Liver (tissue), 3 donors: ENCODE data around the gene GRK6.

Experiments
- ATF3 ChIP-seq: IDR thresholded peaks from 2 replicates; pipeline ENCODE4 v1.6.1; 2016; ENCODE audit warnings: antibody characterized with exemption
- CTCF ChIP-seq: fragments of 150-350 bp; IDR thresholded peaks from 2 replicates; pipeline ENCODE4 v1.5.1; 2017; ENCODE audit warnings: improper control_type of control experiment, low read depth, low read length; ENCODE audit not compliant: missing input control
- EGR1 ChIP-seq, 2 donors: IDR thresholded peaks; 2 replicates each; pipeline ENCODE4 v1.6.1; 2016 to 2018; ENCODE audit warnings: antibody characterized with exemption in 2 of 2, low read depth in 2 of 2
- FOXA1 ChIP-seq: IDR thresholded peaks from 2 replicates; pipeline ENCODE4 v1.6.1; 2016; ENCODE audit warnings: antibody characterized with exemption
- FOXA2 ChIP-seq: IDR thresholded peaks from 2 replicates; pipeline ENCODE4 v1.6.1; 2016; ENCODE audit warnings: antibody characterized with exemption
- GABPA ChIP-seq, 2 donors: IDR thresholded peaks in 1 of 2; conservative IDR thresholded peaks in 1 of 2; 2 replicates each; pipeline ENCODE4 v1.6.1; 2016; ENCODE audit warnings: antibody characterized with exemption in 2 of 2, mild to moderate bottlenecking in 1 of 2, moderate library complexity in 1 of 2
- HNF4A ChIP-seq, 2 donors: conservative IDR thresholded peaks; 2 replicates each; pipeline ENCODE4 v1.6.1; 2016; ENCODE audit warnings: antibody characterized with exemption in 2 of 2, mild to moderate bottlenecking in 2 of 2
- JUND ChIP-seq, 2 donors: IDR thresholded peaks; 2 replicates each; pipeline ENCODE4 v1.6.1; 2016; ENCODE audit warnings: antibody characterized with exemption in 2 of 2
- RAD21 ChIP-seq, 2 donors: IDR thresholded peaks; 2 replicates each; pipeline ENCODE4 v1.6.1; 2016; ENCODE audit warnings: antibody characterized with exemption in 2 of 2, mild to moderate bottlenecking in 2 of 2
- RXRA ChIP-seq, 2 donors: IDR thresholded peaks; 2 replicates each; pipeline ENCODE4 v1.6.1; 2017 to 2018; ENCODE audit warnings: antibody characterized with exemption in 2 of 2, mild to moderate bottlenecking in 1 of 2
- TAF1 ChIP-seq: conservative IDR thresholded peaks from 2 replicates; pipeline ENCODE4 v1.6.1; 2016; ENCODE audit warnings: antibody characterized with exemption, mild to moderate bottlenecking
- ZBTB33 ChIP-seq: IDR thresholded peaks from 2 replicates; pipeline ENCODE4 v1.6.1; 2016; ENCODE audit warnings: antibody characterized with exemption
- TF ChIP-seq, protein P1 (sequence below): IDR thresholded peaks from 2 replicates; pipeline ENCODE4 v1.6.1; 2016; ENCODE audit warnings: antibody characterized with exemption, mild to moderate bottlenecking
- TF ChIP-seq, protein P2 (sequence below): IDR thresholded peaks from 2 replicates; pipeline ENCODE4 v1.6.1; 2016; ENCODE audit warnings: antibody characterized with exemption
- donor health status: healthy.
- donor health status: healthy.

DNA sequence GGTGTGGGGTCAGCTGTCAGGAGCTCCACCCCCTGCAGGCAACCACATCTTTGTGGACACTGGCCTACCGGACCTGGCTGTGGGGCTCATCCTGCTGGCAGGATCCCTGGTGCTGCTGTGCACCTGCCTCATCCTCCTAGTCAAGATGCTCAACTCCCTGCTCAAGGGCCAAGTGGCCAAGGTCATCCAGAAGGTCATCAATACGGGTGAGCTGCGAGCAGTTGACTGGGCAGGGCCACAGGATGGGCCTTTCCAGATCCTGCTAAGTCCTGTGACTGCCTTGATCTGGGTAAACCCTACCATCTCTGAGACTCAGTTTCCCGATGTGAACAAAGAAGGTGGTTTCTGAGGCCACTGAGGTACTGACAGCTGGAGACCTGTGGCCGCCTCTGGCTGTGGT, 32.5 kb upstream of the GRK6 start:
- no peak for TF ChIP-seq CTCF
- no peak for TF ChIP-seq HNF4A (conservative IDR thresholded peaks at IDR 0.05)
- no peak for TF ChIP-seq EGR1 (IDR thresholded peaks at IDR 0.05; ENCODE audit: low read depth in 2 of 2)
- no peak for TF ChIP-seq ATF3
- TF ChIP-seq, protein P1, sequence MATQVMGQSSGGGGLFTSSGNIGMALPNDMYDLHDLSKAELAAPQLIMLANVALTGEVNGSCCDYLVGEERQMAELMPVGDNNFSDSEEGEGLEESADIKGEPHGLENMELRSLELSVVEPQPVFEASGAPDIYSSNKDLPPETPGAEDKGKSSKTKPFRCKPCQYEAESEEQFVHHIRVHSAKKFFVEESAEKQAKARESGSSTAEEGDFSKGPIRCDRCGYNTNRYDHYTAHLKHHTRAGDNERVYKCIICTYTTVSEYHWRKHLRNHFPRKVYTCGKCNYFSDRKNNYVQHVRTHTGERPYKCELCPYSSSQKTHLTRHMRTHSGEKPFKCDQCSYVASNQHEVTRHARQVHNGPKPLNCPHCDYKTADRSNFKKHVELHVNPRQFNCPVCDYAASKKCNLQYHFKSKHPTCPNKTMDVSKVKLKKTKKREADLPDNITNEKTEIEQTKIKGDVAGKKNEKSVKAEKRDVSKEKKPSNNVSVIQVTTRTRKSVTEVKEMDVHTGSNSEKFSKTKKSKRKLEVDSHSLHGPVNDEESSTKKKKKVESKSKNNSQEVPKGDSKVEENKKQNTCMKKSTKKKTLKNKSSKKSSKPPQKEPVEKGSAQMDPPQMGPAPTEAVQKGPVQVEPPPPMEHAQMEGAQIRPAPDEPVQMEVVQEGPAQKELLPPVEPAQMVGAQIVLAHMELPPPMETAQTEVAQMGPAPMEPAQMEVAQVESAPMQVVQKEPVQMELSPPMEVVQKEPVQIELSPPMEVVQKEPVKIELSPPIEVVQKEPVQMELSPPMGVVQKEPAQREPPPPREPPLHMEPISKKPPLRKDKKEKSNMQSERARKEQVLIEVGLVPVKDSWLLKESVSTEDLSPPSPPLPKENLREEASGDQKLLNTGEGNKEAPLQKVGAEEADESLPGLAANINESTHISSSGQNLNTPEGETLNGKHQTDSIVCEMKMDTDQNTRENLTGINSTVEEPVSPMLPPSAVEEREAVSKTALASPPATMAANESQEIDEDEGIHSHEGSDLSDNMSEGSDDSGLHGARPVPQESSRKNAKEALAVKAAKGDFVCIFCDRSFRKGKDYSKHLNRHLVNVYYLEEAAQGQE: no peak
- no peak for TF ChIP-seq TAF1
- no peak for TF ChIP-seq ZBTB33
- TF ChIP-seq GABPA (IDR thresholded peaks at IDR 0.05 in 1 of 2, conservative IDR thresholded peaks at IDR 0.05 in 1 of 2): no peak
- no peak for TF ChIP-seq RXRA (IDR thresholded peaks at IDR 0.05)
- TF ChIP-seq JUND (IDR thresholded peaks at IDR 0.05): no peak
- TF ChIP-seq, protein P2, sequence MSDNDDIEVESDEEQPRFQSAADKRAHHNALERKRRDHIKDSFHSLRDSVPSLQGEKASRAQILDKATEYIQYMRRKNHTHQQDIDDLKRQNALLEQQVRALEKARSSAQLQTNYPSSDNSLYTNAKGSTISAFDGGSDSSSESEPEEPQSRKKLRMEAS: no peak
- no peak for TF ChIP-seq FOXA1
- TF ChIP-seq RAD21 (IDR thresholded peaks at IDR 0.05): no peak
- TF ChIP-seq FOXA2: no peak
